ENCODE data around the gene EZH1.
"Not testable (repeated sequence)": the region's sequence is repeated elsewhere in the genome, so short reads cannot be mapped to it uniquely, and the experiment has no call there.

EZH1 gene

GRCh38 chr17:42675965-42676423 lies 68.8 kb downstream of the EZH1 start:
- no peak for DNase-seq (ENCODE audit: low read depth, low spot score)
- peak overlapping the region; percentile 65 for H3K4me3 ChIP-seq (ENCODE audit: low read length)

GRCh38 chr17:42675348-42675964 lies 69.4 kb downstream of the EZH1 start:
- DNase-seq (ENCODE audit: low read depth, low spot score): no peak
- peak overlapping the region; percentile 65 for H3K4me3 ChIP-seq (ENCODE audit: low read length)

- H3K4me3 ChIP-seq (ENCODE audit: low read length): no peak overlapping the region
Measured at GRCh38 chr17:42674755-42675347, 70.0 kb downstream of the EZH1 start.

GRCh38 chr17:42673885-42674754 lies 70.7 kb downstream of the EZH1 start:
- no peak for DNase-seq (ENCODE audit: low read depth, low spot score)
- no peak overlapping the region for H3K4me3 ChIP-seq (ENCODE audit: low read length)

More at GRCh38 chr17:42674755-42675347, 70.0 kb downstream of the EZH1 start:
- DNase-seq (ENCODE audit: low read depth, low spot score): no peak

- no peak overlapping the region for H3K4me3 ChIP-seq (ENCODE audit: low read length)
- no peak for DNase-seq (ENCODE audit: low read depth, low spot score)
Measured at GRCh38 chr17:42673266-42673884, 71.5 kb downstream of the EZH1 start.

- no peak for DNase-seq (ENCODE audit: low read depth, low spot score)
Measured at GRCh38 chr17:42672038-42672437, 72.8 kb downstream of the EZH1 start.

GRCh38 chr17:42670789-42671657 lies 73.8 kb downstream of the EZH1 start:
- no peak for DNase-seq (ENCODE audit: low read depth, low spot score)
- H3K4me3 ChIP-seq (ENCODE audit: low read length): no peak overlapping the region

More at GRCh38 chr17:42672038-42672437, 72.8 kb downstream of the EZH1 start:
- no peak overlapping the region for H3K4me3 ChIP-seq (ENCODE audit: low read length)

GRCh38 chr17:42669977-42670788 lies 74.7 kb downstream of the EZH1 start:
- DNase-seq (ENCODE audit: low read depth, low spot score): no peak
- no peak overlapping the region for H3K4me3 ChIP-seq (ENCODE audit: low read length)

GRCh38 chr17:42669705-42669976 lies 75.2 kb downstream of the EZH1 start:
- H3K4me3 ChIP-seq (ENCODE audit: low read length): no peak overlapping the region

GRCh38 chr17:42667088-42667951 lies 77.5 kb downstream of the EZH1 start:
- no peak overlapping the region for H3K4me3 ChIP-seq (ENCODE audit: low read length)
- DNase-seq (ENCODE audit: low read depth, low spot score): no peak

More at GRCh38 chr17:42669705-42669976, 75.2 kb downstream of the EZH1 start:
- DNase-seq (ENCODE audit: low read depth, low spot score): no peak

- not testable (repeated sequence) for DNase-seq (ENCODE audit: low read depth, low spot score); H3K4me3 ChIP-seq (ENCODE audit: low read length)
Measured at GRCh38 chr17:42666126-42666525, 78.7 kb downstream of the EZH1 start.

GRCh38 chr17:42665581-42666001 lies 79.2 kb downstream of the EZH1 start:
- no peak for DNase-seq (ENCODE audit: low read depth, low spot score)

GRCh38 chr17:42660692-42661345 lies 84.0 kb downstream of the EZH1 start:
- no peak overlapping the region for H3K4me3 ChIP-seq (ENCODE audit: low read length)
- no peak for DNase-seq (ENCODE audit: low read depth, low spot score)

More at GRCh38 chr17:42665581-42666001, 79.2 kb downstream of the EZH1 start:
- H3K4me3 ChIP-seq (ENCODE audit: low read length): no peak overlapping the region

- not testable (repeated sequence) for DNase-seq (ENCODE audit: low read depth, low spot score)
- H3K4me3 ChIP-seq (ENCODE audit: low read length): peak overlapping the region; percentile 69; the same call in 1 of the 2 replicates
Measured at GRCh38 chr17:42659932-42660274, 84.9 kb downstream of the EZH1 start.

- H3K4me3 ChIP-seq (ENCODE audit: low read length): peak within 1 kb of the TSS; percentile 69
- peak; percentile 80 for DNase-seq (ENCODE audit: low read depth, low spot score)
Measured at GRCh38 chr17:42659079-42659931, 85.5 kb downstream of the EZH1 start, which contains the start of gene TUBG2. Gene TUBG2, plus strand, starts transcription at chr17:42659284. Its CDS starts 220 bp downstream, at chr17:42659504.
